ENCODE measurements around the gene GP1BB.
"Not testable (repeated sequence)": the region's sequence is repeated elsewhere in the genome, so short reads cannot be mapped to it uniquely, and the experiment has no call there.

The GP1BB gene

GRCh38 chr22:19724927-19725661 is 1.8 kb downstream of the GP1BB start:
- in situ Hi-C loops (cut with MboI; ENCODE audit: low sequenced_read_pairs), result no loop called here

- in situ Hi-C loops (cut with MboI; ENCODE audit: low sequenced_read_pairs), result not testable (repeated sequence)
Measured at GRCh38 chr22:19726064-19726788, 2.9 kb downstream of the GP1BB start.

- in situ Hi-C loops (cut with MboI; ENCODE audit: low sequenced_read_pairs), result no loop called here
Measured at GRCh38 chr22:19727310-19728150, 4.2 kb downstream of the GP1BB start.

- in situ Hi-C loops (cut with MboI; ENCODE audit: low sequenced_read_pairs), result no loop called here
Measured at GRCh38 chr22:19728271-19728670, 4.9 kb downstream of the GP1BB start.

- in situ Hi-C loops (cut with MboI; ENCODE audit: low sequenced_read_pairs), result no loop called here
Measured at GRCh38 chr22:19728836-19729235, 5.5 kb downstream of the GP1BB start.

- in situ Hi-C loops (cut with MboI; ENCODE audit: low sequenced_read_pairs), result no loop called here
Measured at GRCh38 chr22:19729507-19729906, 6.2 kb downstream of the GP1BB start.

GRCh38 chr22:19730198-19730597 is 6.9 kb downstream of the GP1BB start:
- in situ Hi-C loops (cut with MboI; ENCODE audit: low sequenced_read_pairs), result no loop called here

- in situ Hi-C loops (cut with MboI; ENCODE audit: low sequenced_read_pairs), result no loop called here
Measured at GRCh38 chr22:19730655-19731360, 7.5 kb downstream of the GP1BB start.

- in situ Hi-C loops (cut with MboI; ENCODE audit: low sequenced_read_pairs), result no loop called here
Measured at GRCh38 chr22:19731361-19732135, 8.2 kb downstream of the GP1BB start.

GRCh38 chr22:19732403-19733113 is 9.2 kb downstream of the GP1BB start:
- in situ Hi-C loops (cut with MboI; ENCODE audit: low sequenced_read_pairs), result no loop called here

- in situ Hi-C loops (cut with MboI; ENCODE audit: low sequenced_read_pairs), result no loop called here
Measured at GRCh38 chr22:19733755-19734154, 10.4 kb downstream of the GP1BB start.

- in situ Hi-C loops (cut with MboI; ENCODE audit: low sequenced_read_pairs), result no loop called here
Measured at GRCh38 chr22:19734163-19734562, 10.8 kb downstream of the GP1BB start.

GRCh38 chr22:19734837-19735382 is 11.6 kb downstream of the GP1BB start:
- in situ Hi-C loops (cut with MboI; ENCODE audit: low sequenced_read_pairs), result no loop called here

- in situ Hi-C loops (cut with MboI; ENCODE audit: low sequenced_read_pairs), result no loop called here
Measured at GRCh38 chr22:19735665-19736510, 12.5 kb downstream of the GP1BB start.

GRCh38 chr22:19737846-19738663 is 14.7 kb downstream of the GP1BB start:
- in situ Hi-C loops (cut with MboI; ENCODE audit: low sequenced_read_pairs), result no loop called here

GRCh38 chr22:19738664-19739447 is 15.5 kb downstream of the GP1BB start:
- in situ Hi-C loops (cut with MboI; ENCODE audit: low sequenced_read_pairs), result no loop called here

GRCh38 chr22:19739448-19739895 is 16.1 kb downstream of the GP1BB start:
- in situ Hi-C loops (cut with MboI; ENCODE audit: low sequenced_read_pairs), result no loop called here
